ENCODE measurements around the gene ANOS1. TPM values are rescaled to one million over a fixed set of nuclear protein-coding genes. Genes with fewer than 3 reads are reported as not detected.

ANOS1 gene
- total RNA-seq, 2 experiments from 2014 or later = not detected

DNA sequence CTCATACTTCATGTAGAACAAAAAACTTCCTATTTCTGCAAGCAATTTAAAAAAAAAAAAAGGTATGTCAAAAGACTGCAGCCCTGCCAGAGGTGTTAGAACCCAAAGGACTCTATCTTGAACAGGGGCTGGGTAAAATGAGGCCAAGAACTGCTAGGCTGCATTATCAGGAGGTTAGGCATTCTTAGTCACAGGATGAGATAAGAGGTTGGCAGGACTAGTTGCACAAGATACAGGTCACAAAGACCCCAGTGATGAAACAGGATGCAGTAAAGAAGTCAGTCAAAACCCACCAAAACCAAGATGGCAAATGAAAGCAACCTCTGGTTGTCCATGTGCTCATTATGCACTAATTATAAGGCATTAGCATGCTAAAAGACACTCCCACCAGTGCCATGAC, 104.1 kb downstream of the ANOS1 start:
- H3K4me3 ChIP-seq (ENCODE audit: low read length) = no peak overlapping the region
- Mint-ChIP-seq H3K36me3 (ENCODE audit: low read depth) (no peaks in the 10 kb centered on the region), H3K9me3 (no peaks in the 10 kb centered on the region), H3K27ac (no peak overlapping the region), H3K4me3 (no peak overlapping the region), H3K27me3 (no peaks in the 10 kb centered on the region), H3K4me1 (ENCODE audit: low read depth) (no peaks in the 10 kb centered on the region)
- H3K36me3 ChIP-seq (ENCODE audit: insufficient read depth, low read length) = no peaks in the 10 kb centered on the region
- CTCF ChIA-PET = no interaction called here
- no peak overlapping the region for H3K27ac ChIP-seq (ENCODE audit: low read depth in 1 of 2, low read length in 2 of 2)
- DNase-seq = no peak
- intact Hi-C loops (cut with DNase I, micrococcal nuclease) = no loop called here
- POLR2A ChIA-PET = no interaction called here
- TF ChIP-seq CTCF (IDR thresholded peaks at IDR 0.05) = no peak
- H3K9me3 ChIP-seq (ENCODE audit: control insufficient read depth in 1 of 2, insufficient read depth in 1 of 2, low read length in 2 of 2) = no peaks in the 10 kb centered on the region
- no peaks in the 10 kb centered on the region for H3K4me1 ChIP-seq (ENCODE audit: insufficient read depth, low read length)
- no peak for ATAC-seq (ENCODE audit: poor library complexity)
- no peaks in the 10 kb centered on the region for H3K27me3 ChIP-seq (ENCODE audit: control insufficient read depth in 1 of 2, insufficient read depth in 2 of 2, low read length in 2 of 2)

DNA sequence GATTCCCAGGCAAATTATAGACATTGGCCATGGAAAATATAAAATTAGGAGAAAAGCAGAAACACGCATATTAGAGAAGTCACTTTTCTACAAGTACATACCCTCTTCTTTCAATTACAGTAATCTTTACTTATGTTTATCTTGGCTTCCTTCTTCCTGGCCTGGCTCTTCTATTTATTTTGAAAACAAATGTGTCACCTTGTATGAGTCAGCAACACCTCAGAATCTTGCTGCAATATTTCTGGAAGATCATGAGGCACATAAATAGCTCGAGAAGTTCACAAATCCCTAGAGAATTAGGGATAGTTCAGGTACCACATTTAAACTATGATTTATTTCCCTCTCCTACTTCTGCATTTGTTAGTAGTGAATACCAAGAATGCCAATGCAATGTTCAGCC, 124.6 kb downstream of the ANOS1 start:
- Mint-ChIP-seq H3K4me1 (ENCODE audit: low read depth) (no peaks in the 10 kb centered on the region), H3K4me3 (no peak overlapping the region), H3K9me3 (peaks cover 2% of the 10 kb centered on the region), H3K27me3 (no peaks in the 10 kb centered on the region), H3K36me3 (ENCODE audit: low read depth) (no peaks in the 10 kb centered on the region), H3K27ac (no peak overlapping the region)
- CTCF ChIA-PET = no interaction called here
- POLR2A ChIA-PET = no interaction called here
- no peaks in the 10 kb centered on the region for H3K4me1 ChIP-seq (ENCODE audit: insufficient read depth, low read length)
- no peaks in the 10 kb centered on the region for H3K9me3 ChIP-seq (ENCODE audit: control insufficient read depth in 1 of 2, insufficient read depth in 1 of 2, low read length in 2 of 2)
- DNase-seq = no peak
- TF ChIP-seq CTCF (IDR thresholded peaks at IDR 0.05) = no peak
- H3K27ac ChIP-seq (ENCODE audit: low read depth in 1 of 2, low read length in 2 of 2) = no peak overlapping the region
- H3K4me3 ChIP-seq (ENCODE audit: low read length) = no peak overlapping the region
- ATAC-seq (ENCODE audit: poor library complexity) = no peak
- no peaks in the 10 kb centered on the region for H3K27me3 ChIP-seq (ENCODE audit: control insufficient read depth in 1 of 2, insufficient read depth in 2 of 2, low read length in 2 of 2)
- intact Hi-C loops (cut with DNase I, micrococcal nuclease) = no loop called here
- H3K36me3 ChIP-seq (ENCODE audit: insufficient read depth, low read length) = no peaks in the 10 kb centered on the region

- intact Hi-C loops (cut with DNase I, micrococcal nuclease) = no loop called here
- no peaks in the 10 kb centered on the region for H3K4me1 ChIP-seq (ENCODE audit: insufficient read depth, low read length)
- Mint-ChIP-seq H3K4me1 (ENCODE audit: low read depth) (no peaks in the 10 kb centered on the region), H3K9me3 (peaks cover 5% of the 10 kb centered on the region), H3K4me3 (no peak overlapping the region), H3K27me3 (no peaks in the 10 kb centered on the region), H3K27ac (no peak overlapping the region), H3K36me3 (ENCODE audit: low read depth) (no peaks in the 10 kb centered on the region)
- no peak overlapping the region for H3K27ac ChIP-seq (ENCODE audit: low read depth in 1 of 2, low read length in 2 of 2)
- CTCF ChIA-PET = no interaction called here
- no peak for TF ChIP-seq CTCF (IDR thresholded peaks at IDR 0.05)
- no peaks in the 10 kb centered on the region for H3K27me3 ChIP-seq (ENCODE audit: control insufficient read depth in 1 of 2, insufficient read depth in 2 of 2, low read length in 2 of 2)
- DNase-seq = no peak
- H3K4me3 ChIP-seq (ENCODE audit: low read length) = no peak overlapping the region
- H3K36me3 ChIP-seq (ENCODE audit: insufficient read depth, low read length) = no peaks in the 10 kb centered on the region
- POLR2A ChIA-PET = no interaction called here
- ATAC-seq (ENCODE audit: poor library complexity) = no peak
- no peaks in the 10 kb centered on the region for H3K9me3 ChIP-seq (ENCODE audit: control insufficient read depth in 1 of 2, insufficient read depth in 1 of 2, low read length in 2 of 2)
Observed at GRCh38 chrX:8604131-8604530, 127.8 kb downstream of the ANOS1 start.

Data from CD4-positive, alpha-beta T cell (primary cell).